ENCODE measurements around the gene C16orf54.

DNA sequence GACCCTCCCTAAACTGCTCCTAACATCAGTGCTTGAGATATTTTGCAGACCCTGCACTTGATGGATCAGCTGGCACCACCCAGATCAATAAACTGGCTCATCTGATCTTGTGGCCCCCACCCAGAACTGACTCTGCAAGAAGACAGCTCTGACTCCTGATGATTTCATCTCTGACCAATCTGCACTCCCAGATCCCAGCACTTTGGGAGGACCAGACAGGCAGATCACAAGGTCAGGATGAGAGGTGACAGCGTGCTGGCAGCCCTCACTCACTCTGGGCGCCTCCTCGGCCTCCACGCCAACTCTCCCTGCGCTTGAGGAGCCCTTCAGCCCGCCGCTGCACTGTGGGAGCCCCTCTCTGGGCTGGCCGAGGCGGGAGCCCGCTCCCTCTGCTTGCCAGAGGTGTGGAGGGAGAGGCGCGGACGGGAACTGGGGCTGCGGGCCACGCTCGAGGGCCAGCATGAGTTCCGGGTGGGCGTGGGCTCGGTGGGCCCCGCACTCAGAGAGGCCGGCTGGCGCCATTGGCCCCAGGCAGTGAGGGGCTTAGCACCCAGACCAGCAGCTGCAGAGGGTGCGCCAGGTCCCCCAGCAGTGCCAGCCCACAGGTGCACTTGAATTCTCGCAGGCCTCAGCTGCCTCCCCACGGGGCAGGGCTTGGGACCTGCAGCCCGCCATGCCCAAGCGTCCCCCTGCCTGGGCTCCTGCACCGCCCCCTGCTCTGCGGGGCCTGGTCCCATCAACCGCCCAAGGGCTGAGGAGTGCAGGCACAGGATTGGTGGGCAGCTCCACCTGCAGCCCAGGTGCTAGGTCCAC, 2.4 kb upstream of the C16orf54 start:
- TF ChIP-seq, protein P1, sequence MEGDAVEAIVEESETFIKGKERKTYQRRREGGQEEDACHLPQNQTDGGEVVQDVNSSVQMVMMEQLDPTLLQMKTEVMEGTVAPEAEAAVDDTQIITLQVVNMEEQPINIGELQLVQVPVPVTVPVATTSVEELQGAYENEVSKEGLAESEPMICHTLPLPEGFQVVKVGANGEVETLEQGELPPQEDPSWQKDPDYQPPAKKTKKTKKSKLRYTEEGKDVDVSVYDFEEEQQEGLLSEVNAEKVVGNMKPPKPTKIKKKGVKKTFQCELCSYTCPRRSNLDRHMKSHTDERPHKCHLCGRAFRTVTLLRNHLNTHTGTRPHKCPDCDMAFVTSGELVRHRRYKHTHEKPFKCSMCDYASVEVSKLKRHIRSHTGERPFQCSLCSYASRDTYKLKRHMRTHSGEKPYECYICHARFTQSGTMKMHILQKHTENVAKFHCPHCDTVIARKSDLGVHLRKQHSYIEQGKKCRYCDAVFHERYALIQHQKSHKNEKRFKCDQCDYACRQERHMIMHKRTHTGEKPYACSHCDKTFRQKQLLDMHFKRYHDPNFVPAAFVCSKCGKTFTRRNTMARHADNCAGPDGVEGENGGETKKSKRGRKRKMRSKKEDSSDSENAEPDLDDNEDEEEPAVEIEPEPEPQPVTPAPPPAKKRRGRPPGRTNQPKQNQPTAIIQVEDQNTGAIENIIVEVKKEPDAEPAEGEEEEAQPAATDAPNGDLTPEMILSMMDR (conservative IDR thresholded peaks at IDR 0.05; ENCODE audit: low read depth in 2 of 2) = no peak
- TF ChIP-seq NANOG (IDR thresholded peaks at IDR 0.05; ENCODE audit: borderline replicate concordance) (no peak), EZH2 (IDR thresholded peaks at IDR 0.05; ENCODE audit: low read depth, unreplicated experiment) (no peak), POLR2AphosphoS5 (IDR thresholded peaks at IDR 0.05; ENCODE audit: low read depth) (no peak), ZNF331 (CRISPR knock-in tag; IDR thresholded peaks at IDR 0.05; ENCODE audit: low read depth) (no peak)

All from GM23338 (cell line).